Lung (tissue), 12 donors: ENCODE results near the gene OR9Q1. TPM values are rescaled to one million over a fixed set of nuclear protein-coding genes. Genes with fewer than 3 reads are reported as not detected.

Source experiments
- ATAC-seq: fragments of 200-7000 bp; cut with Tn5 transposase; one replicate; pipeline ENCODE4 v1.9.1; 2020; ENCODE audit warnings: moderate number of reproducible peaks; ENCODE audit not compliant: insufficient read depth, low FRiP score
- DNase-seq, 3 donors: peaks; one replicate each; pipeline ENCODE4 v3.0.0-alpha.2; 2013 to 2017
- H3K27ac ChIP-seq, 2 donors: one replicate each; pipeline ENCODE4 v1.5.1; 2013; ENCODE audit warnings: mild to moderate bottlenecking in 2 of 2, moderate library complexity in 2 of 2, control low read depth in 1 of 2, inconsistent platforms in 1 of 2, low read depth in 1 of 2, low read length in 1 of 2
- H3K27me3 ChIP-seq, 3 donors: one replicate each; pipeline ENCODE4 v1.5.1; 2013; ENCODE audit warnings: low read length in 2 of 3; ENCODE audit not compliant: control insufficient read depth in 3 of 3, insufficient read depth in 3 of 3
- H3K36me3 ChIP-seq, 4 donors: one replicate each; pipeline ENCODE4 v1.5.1; 2013; ENCODE audit warnings: low read length in 4 of 4, mild to moderate bottlenecking in 1 of 4, moderate library complexity in 1 of 4; ENCODE audit not compliant: control insufficient read depth in 4 of 4, insufficient read depth in 4 of 4
- H3K4me1 ChIP-seq, 5 donors: one replicate each; pipeline ENCODE4 v1.5.1; 2013; ENCODE audit warnings: low read length in 5 of 5, mild to moderate bottlenecking in 2 of 5, moderate library complexity in 1 of 5; ENCODE audit not compliant: control insufficient read depth in 5 of 5, insufficient read depth in 5 of 5
- H3K4me3 ChIP-seq: one replicate; pipeline ENCODE4 v1.5.1; 2013; ENCODE audit warnings: mild to moderate bottlenecking, control low read depth, moderate library complexity
- H3K9ac ChIP-seq, 2 donors: one replicate each; pipeline ENCODE4 v1.5.1; 2013; ENCODE audit warnings: low read length in 2 of 2, control low read depth in 1 of 2; ENCODE audit not compliant: insufficient read depth in 1 of 2
- H3K9me3 ChIP-seq, 4 donors: one replicate each; pipeline ENCODE4 v1.5.1; 2013; ENCODE audit warnings: low read length in 3 of 4, mild to moderate bottlenecking in 1 of 4, moderate library complexity in 1 of 4; ENCODE audit not compliant: control insufficient read depth in 4 of 4, insufficient read depth in 3 of 4
- WGBS, 2 donors: extraction: QIAGEN DNeasy Blood & Tissue Kit; methylation state at CpG; one replicate each; pipeline ENCODE4 v1.1.7; 2013; 5-methylcytosine and 5-hydroxymethylcytosine counted together
- polyA plus RNA-seq, 2 donors: library from polyadenylated mRNA; stranded (reverse); fragments of 200-250 nt; gene quantifications; one replicate each; pipeline ENCODE4 v1.2.1, GENCODE V29; 2013
- total RNA-seq, 2 donors: library from RNA; depleted of rRNA in 1 of 2; stranded (reverse); fragments of >200 nt in 1 of 2; gene quantifications; one replicate each; pipeline ENCODE4 v1.2.1, GENCODE V29; 2014 to 2021
- TF ChIP-seq, protein P1 (sequence below): IDR thresholded peaks from 2 replicates; pipeline ENCODE4 v1.5.1; 2012; ENCODE audit warnings: mild to moderate bottlenecking; ENCODE audit errors: control extremely low read depth, extremely low read depth
- donor health status: control.
- donor health status: control.
- donor health status: Bipolar disorder and iron deficiency.
- donor health status: healthy.
- donor health status: DM: yes; HTN: yes; CAD: no.

Gene OR9Q1
- total and polyA plus RNA-seq, 4 donors: 0.14 TPM; not detected in 3

DNA sequence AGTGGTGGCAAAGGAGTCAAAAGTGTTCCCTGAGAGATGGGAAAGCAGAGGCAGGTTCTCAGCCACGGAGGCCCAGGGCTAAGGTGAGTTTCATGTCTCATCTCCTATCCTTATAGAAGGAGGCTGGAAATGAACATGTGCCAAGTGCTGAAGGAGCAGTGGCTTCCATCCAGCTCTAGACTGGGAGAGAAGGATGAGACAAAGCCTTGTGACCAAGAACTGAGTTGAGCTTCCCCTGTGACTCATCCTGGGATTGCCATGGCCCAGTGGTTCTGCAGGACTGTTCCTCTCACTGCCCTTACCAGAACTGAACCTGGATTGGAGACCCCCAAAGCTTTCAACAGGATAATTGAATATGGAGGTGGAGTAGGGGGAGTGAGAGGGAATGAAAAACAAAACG lies 16.7 kb upstream of the OR9Q1 start:
- DNase-seq: no peak
- Histone ChIP-seq H3K27me3 (no peaks in the 10 kb centered on the region), H3K4me1 (no peaks in the 10 kb centered on the region), H3K27ac (no peak overlapping the region), H3K9me3 (peaks cover 0 to 3% (median 0%) of the 10 kb centered on the region in 4 donors), H3K9ac (no peak overlapping the region), H3K36me3 (no peaks in the 10 kb centered on the region), H3K4me3 (no peak overlapping the region)
- TF ChIP-seq, protein P1, sequence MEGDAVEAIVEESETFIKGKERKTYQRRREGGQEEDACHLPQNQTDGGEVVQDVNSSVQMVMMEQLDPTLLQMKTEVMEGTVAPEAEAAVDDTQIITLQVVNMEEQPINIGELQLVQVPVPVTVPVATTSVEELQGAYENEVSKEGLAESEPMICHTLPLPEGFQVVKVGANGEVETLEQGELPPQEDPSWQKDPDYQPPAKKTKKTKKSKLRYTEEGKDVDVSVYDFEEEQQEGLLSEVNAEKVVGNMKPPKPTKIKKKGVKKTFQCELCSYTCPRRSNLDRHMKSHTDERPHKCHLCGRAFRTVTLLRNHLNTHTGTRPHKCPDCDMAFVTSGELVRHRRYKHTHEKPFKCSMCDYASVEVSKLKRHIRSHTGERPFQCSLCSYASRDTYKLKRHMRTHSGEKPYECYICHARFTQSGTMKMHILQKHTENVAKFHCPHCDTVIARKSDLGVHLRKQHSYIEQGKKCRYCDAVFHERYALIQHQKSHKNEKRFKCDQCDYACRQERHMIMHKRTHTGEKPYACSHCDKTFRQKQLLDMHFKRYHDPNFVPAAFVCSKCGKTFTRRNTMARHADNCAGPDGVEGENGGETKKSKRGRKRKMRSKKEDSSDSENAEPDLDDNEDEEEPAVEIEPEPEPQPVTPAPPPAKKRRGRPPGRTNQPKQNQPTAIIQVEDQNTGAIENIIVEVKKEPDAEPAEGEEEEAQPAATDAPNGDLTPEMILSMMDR: no peak
- no peak for ATAC-seq
- 80 to 85% methylated on average over 2 of the region's 2 CpGs for WGBS, 2 donors

GRCh38 chr11:58011771-58012170 lies 11.9 kb upstream of the OR9Q1 start:
- no peaks in the 10 kb centered on the region for H3K36me3 ChIP-seq
- peaks cover 0 to 3% (median 0%) of the 10 kb centered on the region in 4 donors for H3K9me3 ChIP-seq
- no peaks in the 10 kb centered on the region for H3K27me3 ChIP-seq
- no peak for DNase-seq
- no peaks in the 10 kb centered on the region for H3K4me1 ChIP-seq
- no peak overlapping the region for H3K4me3 ChIP-seq
- H3K9ac ChIP-seq: no peak overlapping the region
- no peak overlapping the region for H3K27ac ChIP-seq
- WGBS, 2 donors: 71 to 74% methylated on average over 6 of the region's 6 CpGs
- TF ChIP-seq, protein P1: no peak
- no peak for ATAC-seq

- Histone ChIP-seq H3K9me3 (no peaks in the 10 kb centered on the region), H3K9ac (no peak overlapping the region), H3K36me3 (no peaks in the 10 kb centered on the region), H3K4me3 (no peak overlapping the region), H3K27ac (peak overlapping the region in 1 of 2 donors; percentile 39), H3K4me1 (peaks cover 4 to 40% (median 9%) of the 10 kb centered on the region in 5 donors), H3K27me3 (no peaks in the 10 kb centered on the region)
- TF ChIP-seq, protein P1: no peak
- no peak for ATAC-seq
- peak; percentile 56 to 89 (median 66) for DNase-seq
- 30 to 42% methylated on average over 8 of the region's 8 CpGs for WGBS, 2 donors
These were observed 965 bp downstream of the OR9Q1 start for GRCh38 chr11:58024601-58025091.

GRCh38 chr11:58027341-58027740 lies 3.7 kb downstream of the OR9Q1 start:
- no peak for ATAC-seq
- Histone ChIP-seq H3K9me3 (peaks cover 0 to 2% (median 0%) of the 10 kb centered on the region in 4 donors), H3K4me3 (no peak overlapping the region), H3K4me1 (peaks cover 4 to 41% (median 12%) of the 10 kb centered on the region in 5 donors), H3K36me3 (no peaks in the 10 kb centered on the region), H3K27me3 (no peaks in the 10 kb centered on the region), H3K9ac (no peak overlapping the region), H3K27ac (no peak overlapping the region)
- DNase-seq: no peak
- TF ChIP-seq, protein P1: no peak
- 65 to 69% methylated on average over 4 of the region's 4 CpGs for WGBS, 2 donors
